Fibroblast of lung (primary cell): ENCODE data around the gene RFX5. TPM values are rescaled to one million over a fixed set of nuclear protein-coding genes. Genes with fewer than 3 reads are reported as not detected.

ENCODE experiments used
- DNase-seq, 2 donors: peaks; one replicate each; pipeline versions ENCODE4 v3.0.0 to v3.0.0-alpha.2; 2010; ENCODE audit warnings: low read depth in 2 of 2
- H2AFZ ChIP-seq: 2 replicates; pipeline ENCODE4 v1.5.1; 2012; ENCODE audit warnings: low read length, control low read depth, inconsistent platforms
- H3K27ac ChIP-seq: 2 replicates; pipeline ENCODE4 v1.5.1; 2011; ENCODE audit warnings: low read length, control low read depth; ENCODE audit not compliant: insufficient read depth
- H3K27me3 ChIP-seq: 2 replicates; pipeline ENCODE4 v1.5.1; 2011; ENCODE audit warnings: mild to moderate bottlenecking, low read length; ENCODE audit not compliant: control insufficient read depth, insufficient read depth
- H3K36me3 ChIP-seq: 2 replicates; pipeline ENCODE4 v1.5.1; 2011; ENCODE audit warnings: low read length; ENCODE audit not compliant: control insufficient read depth, insufficient read depth
- H3K4me1 ChIP-seq: 2 replicates; pipeline ENCODE4 v1.5.1; 2011; ENCODE audit warnings: low read length; ENCODE audit not compliant: control insufficient read depth, insufficient read depth; ENCODE audit errors: extremely low read depth
- H3K4me2 ChIP-seq: 2 replicates; pipeline ENCODE4 v1.5.1; 2011; ENCODE audit warnings: low read length, control low read depth; ENCODE audit not compliant: insufficient read depth; ENCODE audit errors: extremely low read depth
- H3K4me3 ChIP-seq, 4 experiments: fragments of 200-600 bp in 1 of 4; sonication (generic) in 1 of 4; replicated peaks in 1 of 4; 2 replicates each; pipeline ENCODE4 v1.5.1; 2011 to 2016; ENCODE audit warnings: low read length in 4 of 4, low read depth in 3 of 4, mild to moderate bottlenecking in 3 of 4, control low read depth in 2 of 4, inconsistent platforms in 1 of 4, mixed read lengths in 1 of 4; ENCODE audit not compliant: insufficient read depth in 1 of 4; ENCODE audit errors: control extremely low read depth in 1 of 4
- H3K79me2 ChIP-seq: 2 replicates; pipeline ENCODE4 v1.5.1; 2012; ENCODE audit warnings: mild to moderate bottlenecking, low read length, inconsistent platforms; ENCODE audit not compliant: control insufficient read depth, insufficient read depth
- H3K9ac ChIP-seq: 2 replicates; pipeline ENCODE4 v1.5.1; 2011; ENCODE audit warnings: mild to moderate bottlenecking, low read length, control low read depth; ENCODE audit not compliant: insufficient read depth
- H3K9me3 ChIP-seq: 2 replicates; pipeline ENCODE4 v1.5.1; 2012; ENCODE audit warnings: low read depth, low read length; ENCODE audit not compliant: control insufficient read depth, insufficient read depth
- H4K20me1 ChIP-seq: 2 replicates; pipeline ENCODE4 v1.5.1; 2011; ENCODE audit warnings: low read length; ENCODE audit not compliant: control insufficient read depth, insufficient read depth; ENCODE audit errors: extremely low read depth
- EZH2 ChIP-seq: IDR thresholded peaks from 2 replicates; pipeline ENCODE4 v1.5.1; 2012; ENCODE audit warnings: low read length, control low read depth, mild to moderate bottlenecking; ENCODE audit errors: missing control alignments
- polyA plus RNA-seq, 2 donors: library from polyadenylated mRNA; depleted of rRNA in 1 of 2; stranded (reverse) in 1 of 2; unstranded in 1 of 2; fragments of >200 nt; gene quantifications; 2 replicates each; pipeline ENCODE4 v1.2.1, GENCODE V29; 2011 to 2012; ENCODE audit warnings: missing spikeins in 1 of 2
- total RNA-seq: library from RNA; depleted of rRNA; stranded (reverse); fragments of >200 nt; gene quantifications from 2 replicates; pipeline ENCODE4 v1.2.1, GENCODE V29; 2014
- TF ChIP-seq, protein P1 (sequence below), 2 donors: IDR thresholded peaks in 1 of 2; conservative IDR thresholded peaks in 1 of 2; 1 replicate in 1 of 2; 2 replicates in 1 of 2; pipeline ENCODE4 v1.5.1; 2011 to 2012; ENCODE audit warnings: low read length in 2 of 2, control low read depth in 1 of 2, inconsistent platforms in 1 of 2, low read depth in 1 of 2, mild to moderate bottlenecking in 1 of 2

The RFX5 gene
- total and polyA plus RNA-seq, 2 donors (not counting 1 experiment from before 2014, with no cell fraction given), result 18.4 to 35.5 TPM

DNA sequence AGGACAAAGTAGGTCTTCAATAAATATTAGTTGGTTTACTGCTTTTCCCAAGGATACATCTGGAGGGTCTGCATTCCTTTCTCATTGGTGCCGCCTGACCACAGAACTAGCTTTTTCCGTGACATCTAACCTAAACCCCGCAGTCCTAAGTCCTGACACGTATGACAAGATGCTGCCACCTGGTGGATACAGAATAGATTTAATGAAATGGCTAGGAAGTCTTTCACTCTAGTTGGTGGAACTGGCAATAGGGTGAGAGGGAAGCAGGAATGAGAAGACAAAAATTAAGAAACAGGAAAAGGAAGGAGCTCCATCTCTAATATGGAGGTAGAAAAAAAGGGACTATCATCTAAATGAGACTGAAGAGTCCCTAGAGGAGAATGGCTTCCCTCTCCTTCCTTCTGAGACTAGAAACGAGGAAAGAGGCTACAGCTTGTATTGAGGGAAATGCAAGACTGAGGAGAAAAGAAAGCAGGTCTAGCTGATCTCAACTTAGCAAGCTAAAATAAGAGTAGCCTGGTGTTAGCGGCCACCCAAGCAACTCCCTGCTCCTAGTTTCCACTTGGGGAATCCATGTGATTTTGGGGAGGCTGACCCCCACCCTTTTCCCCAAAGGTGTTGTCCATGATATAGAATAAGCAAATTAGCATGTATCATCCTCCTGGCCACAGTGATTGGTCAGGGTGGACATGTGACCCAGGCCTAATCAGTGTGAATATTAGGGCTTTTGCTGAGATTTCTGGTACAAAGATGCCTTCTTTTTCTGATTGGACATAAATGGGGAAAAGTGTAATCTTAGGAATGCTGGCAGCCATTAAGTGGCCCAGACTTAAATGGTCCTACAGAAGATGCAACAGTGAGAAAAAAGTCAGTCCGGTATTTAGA is 5.9 kb downstream of the RFX5 start:
- Histone ChIP-seq H3K4me2 (peak overlapping the region; percentile 54), H3K9ac (no peak overlapping the region), H3K4me1 (peaks cover 4% of the 10 kb centered on the region), H3K36me3 (peaks cover 12% of the 10 kb centered on the region), H3K9me3 (no peaks in the 10 kb centered on the region), H3K4me3 (no peak overlapping the region), H3K79me2 (no peaks in the 10 kb centered on the region), H2AFZ (no peak overlapping the region), H3K27ac (no peak overlapping the region), H4K20me1 (no peaks in the 10 kb centered on the region), H3K27me3 (no peaks in the 10 kb centered on the region)
- DNase-seq, result peak; percentile 84 to 89
- TF ChIP-seq EZH2, result no peak
- TF ChIP-seq, protein P1, sequence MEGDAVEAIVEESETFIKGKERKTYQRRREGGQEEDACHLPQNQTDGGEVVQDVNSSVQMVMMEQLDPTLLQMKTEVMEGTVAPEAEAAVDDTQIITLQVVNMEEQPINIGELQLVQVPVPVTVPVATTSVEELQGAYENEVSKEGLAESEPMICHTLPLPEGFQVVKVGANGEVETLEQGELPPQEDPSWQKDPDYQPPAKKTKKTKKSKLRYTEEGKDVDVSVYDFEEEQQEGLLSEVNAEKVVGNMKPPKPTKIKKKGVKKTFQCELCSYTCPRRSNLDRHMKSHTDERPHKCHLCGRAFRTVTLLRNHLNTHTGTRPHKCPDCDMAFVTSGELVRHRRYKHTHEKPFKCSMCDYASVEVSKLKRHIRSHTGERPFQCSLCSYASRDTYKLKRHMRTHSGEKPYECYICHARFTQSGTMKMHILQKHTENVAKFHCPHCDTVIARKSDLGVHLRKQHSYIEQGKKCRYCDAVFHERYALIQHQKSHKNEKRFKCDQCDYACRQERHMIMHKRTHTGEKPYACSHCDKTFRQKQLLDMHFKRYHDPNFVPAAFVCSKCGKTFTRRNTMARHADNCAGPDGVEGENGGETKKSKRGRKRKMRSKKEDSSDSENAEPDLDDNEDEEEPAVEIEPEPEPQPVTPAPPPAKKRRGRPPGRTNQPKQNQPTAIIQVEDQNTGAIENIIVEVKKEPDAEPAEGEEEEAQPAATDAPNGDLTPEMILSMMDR (conservative IDR thresholded peaks at IDR 0.05 in 1 of 2, IDR thresholded peaks at IDR 0.05 in 1 of 2; ENCODE audit: low read depth in 1 of 2, low read length in 2 of 2), result peak; percentile 63 to 65

DNA sequence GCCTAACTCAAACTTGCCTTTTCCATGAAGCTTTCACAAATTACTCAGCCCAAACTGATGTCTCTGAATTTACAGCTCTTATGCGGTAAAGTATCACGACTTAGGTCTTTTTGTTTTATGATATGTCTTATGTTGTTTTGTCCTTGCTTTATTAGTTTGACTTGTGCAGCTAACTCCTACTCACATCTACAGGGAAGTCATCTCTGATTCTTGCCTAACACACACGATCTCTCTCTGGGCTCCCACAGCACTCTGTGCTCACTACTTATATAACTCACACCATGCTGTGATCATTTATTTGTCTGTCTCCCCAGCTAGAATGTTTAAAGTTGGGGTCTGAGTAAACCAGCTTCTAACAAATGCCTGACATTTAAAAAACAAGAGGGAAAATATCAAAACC is 10.5 kb downstream of the RFX5 start:
- Histone ChIP-seq H3K4me3 (no peak overlapping the region), H3K4me2 (no peak overlapping the region), H3K4me1 (no peaks in the 10 kb centered on the region), H3K27ac (no peak overlapping the region), H3K79me2 (no peaks in the 10 kb centered on the region), H3K9me3 (no peaks in the 10 kb centered on the region), H3K9ac (no peak overlapping the region), H3K27me3 (no peaks in the 10 kb centered on the region), H3K36me3 (no peaks in the 10 kb centered on the region), H2AFZ (no peak overlapping the region), H4K20me1 (no peaks in the 10 kb centered on the region)
- TF ChIP-seq, protein P1 (conservative IDR thresholded peaks at IDR 0.05 in 1 of 2, IDR thresholded peaks at IDR 0.05 in 1 of 2; ENCODE audit: low read depth in 1 of 2, low read length in 2 of 2), result no peak
- DNase-seq, result no peak

DNA sequence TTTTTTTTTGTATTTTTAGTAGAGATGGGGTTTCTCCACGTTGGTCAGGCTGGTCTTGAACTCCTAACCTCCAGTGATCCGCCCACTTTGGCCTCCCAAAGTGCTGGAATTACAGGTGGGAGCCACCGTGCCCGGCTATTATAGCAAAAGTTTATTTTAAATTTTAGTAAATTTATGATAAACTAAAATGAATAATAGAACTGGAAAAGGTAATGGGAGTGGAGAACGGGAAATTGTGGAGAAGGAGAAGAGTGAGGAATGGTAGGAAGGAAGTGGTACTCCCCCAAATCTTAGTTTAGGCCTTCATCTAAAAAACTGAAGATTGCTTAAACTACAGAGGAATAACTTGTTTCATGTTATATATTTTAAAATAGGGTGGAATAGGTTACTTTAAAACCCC is 12.2 kb downstream of the RFX5 start:
- Histone ChIP-seq H3K4me1 (no peaks in the 10 kb centered on the region), H2AFZ (no peak overlapping the region), H3K9me3 (no peaks in the 10 kb centered on the region), H3K79me2 (no peaks in the 10 kb centered on the region), H3K4me2 (no peak overlapping the region), H3K27ac (no peak overlapping the region), H3K27me3 (no peaks in the 10 kb centered on the region), H4K20me1 (no peaks in the 10 kb centered on the region), H3K4me3 (no peak overlapping the region), H3K36me3 (no peaks in the 10 kb centered on the region), H3K9ac (no peak overlapping the region)
- no peak for TF ChIP-seq EZH2
- TF ChIP-seq, protein P1 (conservative IDR thresholded peaks at IDR 0.05 in 1 of 2, IDR thresholded peaks at IDR 0.05 in 1 of 2; ENCODE audit: low read depth in 1 of 2, low read length in 2 of 2), result no peak
- DNase-seq, result no peak
